Neural progenitor cell (in vitro differentiated cells): ENCODE results near the gene PDGFC.

ENCODE experiments used
- CTCF ChIP-seq: fragments of 200-600 bp; sonication (generic); IDR thresholded peaks from 2 replicates; pipeline ENCODE4 v1.5.1; 2017; ENCODE audit warnings: antibody characterized with exemption, mild to moderate bottlenecking
- EZH2phosphoT487 ChIP-seq: fragments of 200-600 bp; sonication (generic); IDR thresholded peaks from 2 replicates; pipeline ENCODE4 v1.6.1; 2017; ENCODE audit warnings: antibody characterized with exemption

- no peak for TF ChIP-seq CTCF
- TF ChIP-seq EZH2phosphoT487: no peak
These were observed 144.1 kb downstream of the PDGFC start for GRCh38 chr4:156827519-156827918.
